ENCODE measurements around the gene GRIN2A.

The GRIN2A gene

GRCh38 chr16:10128397-10129258 is 53.6 kb downstream of the GRIN2A start:
- DNase-seq, result no peak

DNA sequence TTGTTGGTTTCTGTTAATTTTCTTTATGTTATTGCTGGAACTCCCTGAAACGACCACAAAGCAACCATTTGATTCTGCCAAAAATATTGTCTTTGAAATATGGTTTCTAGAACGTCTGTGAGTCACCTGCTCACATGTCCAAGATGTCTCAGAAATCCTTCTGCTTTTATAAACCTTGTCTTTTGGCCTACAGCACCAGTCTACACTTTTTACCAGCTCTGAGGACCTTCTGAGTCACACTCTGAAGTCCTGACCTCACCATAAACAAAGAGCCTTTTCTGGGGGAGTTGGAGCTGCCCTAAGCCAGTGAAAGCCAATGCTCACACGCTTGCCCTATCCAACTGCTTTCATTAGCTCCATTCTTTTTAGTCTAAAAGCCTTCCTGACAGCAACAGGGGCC is 55.5 kb downstream of the GRIN2A start:
- DNase-seq, result no peak

- no peak for DNase-seq
Measured at GRCh38 chr16:10123141-10123540, 59.1 kb downstream of the GRIN2A start.

- DNase-seq, result no peak
Measured at GRCh38 chr16:10122546-10122945, 59.7 kb downstream of the GRIN2A start.

DNA sequence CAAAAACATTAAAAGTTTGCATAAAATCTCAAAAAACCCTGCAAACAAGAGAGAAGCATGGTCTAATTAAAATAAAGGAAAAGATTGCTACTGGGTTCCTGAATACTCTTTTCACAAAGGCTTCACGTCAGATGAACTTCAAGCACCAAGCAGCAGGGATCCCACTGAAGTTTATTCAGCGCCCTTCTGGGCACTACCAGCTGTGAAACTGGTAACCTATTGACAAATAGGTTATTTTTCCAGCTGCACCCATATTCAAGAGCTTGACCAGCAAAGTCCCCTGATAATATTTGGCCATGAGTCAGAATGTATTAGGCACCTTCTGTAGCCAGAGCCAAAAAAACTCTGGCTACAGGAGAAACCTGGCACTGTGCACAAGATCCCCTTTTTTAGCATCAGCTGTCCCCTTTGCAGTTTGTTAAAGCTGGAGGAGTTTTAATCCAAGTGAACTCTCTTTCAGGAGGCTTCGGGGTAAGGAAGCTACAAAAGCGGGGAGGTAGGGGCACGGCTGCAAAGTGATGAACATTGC is 60.3 kb downstream of the GRIN2A start:
- no peak for DNase-seq

- no peak for DNase-seq
Measured at GRCh38 chr16:10121491-10121890, 60.7 kb downstream of the GRIN2A start.

- DNase-seq, result no peak
Measured at GRCh38 chr16:10120953-10121352, 61.3 kb downstream of the GRIN2A start.

DNA sequence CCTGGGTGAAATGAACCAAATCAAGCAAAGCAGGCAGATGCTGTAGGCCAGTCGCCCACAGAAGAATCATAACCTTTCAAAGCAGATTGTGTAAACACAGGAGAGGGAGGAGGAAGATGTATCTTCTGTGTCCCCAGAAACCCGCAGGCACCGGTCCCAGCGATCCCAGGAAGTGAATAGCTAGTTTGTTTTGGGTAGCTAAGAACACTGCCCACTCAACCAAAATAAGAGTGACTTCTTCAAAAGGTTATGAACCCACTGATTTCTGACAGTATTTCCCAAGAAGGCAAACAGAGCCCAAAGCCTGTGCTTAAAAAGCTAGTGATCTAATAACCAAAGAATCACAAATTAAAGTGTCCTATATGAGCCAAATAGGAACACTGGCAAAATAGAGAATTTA is 67.8 kb downstream of the GRIN2A start:
- DNase-seq, result no peak

DNA sequence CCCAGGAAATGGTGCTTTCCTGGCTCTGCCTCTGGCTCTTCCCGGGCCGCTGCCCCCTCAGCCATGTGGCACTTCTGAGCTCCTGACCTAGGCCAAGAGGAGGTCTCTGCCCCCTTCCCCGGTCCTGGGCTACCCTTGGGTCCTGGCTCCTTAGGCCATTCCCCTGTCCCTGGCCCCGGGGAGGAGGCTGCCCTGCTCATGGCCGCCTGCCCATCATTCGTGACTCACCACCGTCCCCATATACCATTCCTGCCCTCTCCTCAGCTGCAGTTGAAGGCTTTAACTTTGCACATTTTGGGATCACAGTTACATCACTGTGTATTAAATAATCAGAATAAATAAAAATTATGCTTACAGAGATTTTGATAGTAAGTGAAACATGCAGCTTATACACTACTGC is 69.0 kb downstream of the GRIN2A start:
- no peak for DNase-seq

DNA sequence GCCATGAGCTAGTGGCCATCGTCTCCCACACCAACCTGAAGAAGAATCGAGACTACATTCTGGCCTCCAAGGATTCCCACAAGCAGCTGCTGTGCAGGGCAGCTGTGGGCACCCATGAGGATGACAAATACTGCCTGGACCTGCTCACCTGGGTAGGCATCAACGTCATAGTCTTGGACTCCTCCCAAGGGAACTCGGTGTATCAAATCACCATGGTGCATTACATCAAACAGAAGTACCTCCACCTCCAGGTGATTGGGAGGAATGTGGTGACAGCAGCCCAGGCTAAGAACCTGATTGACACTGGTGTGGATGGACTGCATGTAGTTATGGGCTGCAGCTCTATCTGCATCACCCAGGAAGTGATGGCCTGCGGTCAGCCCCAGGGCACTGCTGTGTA is 70.2 kb downstream of the GRIN2A start:
- DNase-seq, result no peak

- DNase-seq, result no peak
Measured at GRCh38 chr16:10111156-10111761, 71.0 kb downstream of the GRIN2A start.

DNA sequence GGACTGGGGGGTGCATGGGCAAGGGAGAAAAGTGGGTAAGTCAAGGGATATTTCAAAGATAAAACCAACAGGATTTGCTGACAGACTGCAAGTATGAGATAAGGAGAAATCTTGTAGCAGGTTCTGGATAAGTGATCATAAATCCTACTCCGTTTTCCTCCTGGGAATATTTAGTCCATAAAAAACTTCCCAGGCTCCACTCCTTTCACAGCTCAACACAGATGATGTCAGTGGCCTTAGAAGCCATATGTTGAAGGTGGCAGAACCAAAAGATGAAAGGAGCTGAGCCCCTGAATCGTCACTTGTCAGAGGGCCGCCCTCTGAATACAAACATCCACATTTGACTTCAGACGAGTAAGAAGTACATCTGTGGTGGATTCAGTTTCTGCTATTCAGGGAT is 71.7 kb downstream of the GRIN2A start:
- DNase-seq, result no peak

DNA sequence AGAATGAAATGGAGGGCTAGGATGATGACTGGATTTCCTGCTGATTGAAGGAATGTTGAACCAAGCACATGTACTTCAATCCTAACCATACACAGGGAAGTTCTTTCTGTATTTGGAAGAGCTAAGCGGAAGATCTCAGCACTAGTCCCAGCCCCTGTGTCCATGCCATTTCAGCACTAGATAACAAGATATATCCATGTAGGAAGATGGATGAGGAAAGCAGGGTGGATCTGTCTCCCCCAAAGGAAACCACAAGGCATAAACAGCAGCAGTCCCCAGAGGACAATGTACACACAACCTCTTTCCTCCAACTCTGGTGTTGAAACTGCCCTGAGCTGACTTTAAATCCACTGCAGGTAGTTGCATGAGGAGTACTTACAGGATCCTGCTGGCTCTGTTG is 75.1 kb downstream of the GRIN2A start:
- no peak for DNase-seq

- no peak for DNase-seq
Measured at GRCh38 chr16:10103700-10104099, 78.5 kb downstream of the GRIN2A start.

DNA sequence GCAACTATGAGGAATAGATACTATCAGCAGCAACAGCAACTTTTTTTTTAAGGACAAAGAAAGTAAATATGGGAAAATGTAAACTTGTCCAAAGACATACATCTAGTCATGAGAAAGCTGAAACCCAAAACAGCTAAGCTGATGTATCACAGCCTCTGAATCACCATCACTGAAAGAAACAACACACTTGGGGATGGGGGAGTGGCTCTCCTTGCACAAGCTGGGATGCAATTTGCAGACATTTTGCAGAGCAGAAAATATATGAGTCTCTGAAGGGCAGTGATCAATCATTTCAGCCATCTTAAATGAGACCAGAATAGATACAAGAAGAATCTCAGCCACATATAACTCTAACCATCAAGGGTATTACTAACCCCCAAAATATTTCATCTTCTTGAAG is 79.1 kb downstream of the GRIN2A start:
- DNase-seq, result no peak

GRCh38 chr16:10100829-10101228 is 81.4 kb downstream of the GRIN2A start:
- no peak for DNase-seq

- DNase-seq, result no peak
Measured at GRCh38 chr16:10098991-10099390, 83.2 kb downstream of the GRIN2A start.

- DNase-seq, result no peak
Measured at GRCh38 chr16:10097271-10097670, 85.0 kb downstream of the GRIN2A start.

GRCh38 chr16:10093576-10093975 is 88.7 kb downstream of the GRIN2A start:
- no peak for DNase-seq

DNA sequence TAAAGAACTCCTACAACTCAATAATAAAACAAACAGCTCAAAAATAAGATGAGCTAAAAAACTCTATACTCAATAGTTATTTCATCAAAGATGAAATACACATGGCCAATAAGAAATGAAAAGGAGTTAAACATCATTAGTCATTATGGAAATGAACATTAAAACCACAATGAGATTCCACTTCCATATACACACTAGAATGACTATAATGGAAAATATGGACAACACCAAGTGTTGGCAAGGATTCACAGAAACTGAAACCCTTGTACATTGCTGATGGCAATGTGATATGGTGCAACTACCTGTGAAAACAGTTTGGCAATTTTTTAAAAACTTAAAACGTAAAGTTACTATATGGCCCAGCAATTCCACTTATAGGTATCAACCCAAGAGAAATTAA is 91.4 kb downstream of the GRIN2A start:
- no peak for DNase-seq

GRCh38 chr16:10088380-10088793 is 93.8 kb downstream of the GRIN2A start:
- no peak for DNase-seq

DNA sequence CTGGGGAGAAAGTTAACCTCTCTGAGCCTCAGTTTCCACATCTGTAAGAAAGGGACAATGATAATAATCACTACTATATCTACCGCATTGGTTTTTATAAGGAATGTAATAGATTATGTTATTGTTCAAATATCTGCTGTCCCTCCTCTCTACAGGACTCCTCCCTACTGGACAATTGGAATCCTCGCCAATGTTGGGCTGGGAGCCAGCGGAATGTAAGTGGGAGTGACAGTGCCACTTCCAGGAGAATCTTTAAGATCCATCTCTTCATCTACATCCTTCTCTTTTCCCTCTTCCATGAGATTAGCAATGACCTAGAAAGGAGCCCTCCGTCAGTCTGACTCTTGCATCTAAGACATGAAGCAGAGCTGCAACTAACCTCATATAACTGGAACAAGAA is 95.1 kb downstream of the GRIN2A start:
- no peak for DNase-seq

GRCh38 chr16:10086620-10087019 is 95.6 kb downstream of the GRIN2A start:
- DNase-seq, result no peak

DNA sequence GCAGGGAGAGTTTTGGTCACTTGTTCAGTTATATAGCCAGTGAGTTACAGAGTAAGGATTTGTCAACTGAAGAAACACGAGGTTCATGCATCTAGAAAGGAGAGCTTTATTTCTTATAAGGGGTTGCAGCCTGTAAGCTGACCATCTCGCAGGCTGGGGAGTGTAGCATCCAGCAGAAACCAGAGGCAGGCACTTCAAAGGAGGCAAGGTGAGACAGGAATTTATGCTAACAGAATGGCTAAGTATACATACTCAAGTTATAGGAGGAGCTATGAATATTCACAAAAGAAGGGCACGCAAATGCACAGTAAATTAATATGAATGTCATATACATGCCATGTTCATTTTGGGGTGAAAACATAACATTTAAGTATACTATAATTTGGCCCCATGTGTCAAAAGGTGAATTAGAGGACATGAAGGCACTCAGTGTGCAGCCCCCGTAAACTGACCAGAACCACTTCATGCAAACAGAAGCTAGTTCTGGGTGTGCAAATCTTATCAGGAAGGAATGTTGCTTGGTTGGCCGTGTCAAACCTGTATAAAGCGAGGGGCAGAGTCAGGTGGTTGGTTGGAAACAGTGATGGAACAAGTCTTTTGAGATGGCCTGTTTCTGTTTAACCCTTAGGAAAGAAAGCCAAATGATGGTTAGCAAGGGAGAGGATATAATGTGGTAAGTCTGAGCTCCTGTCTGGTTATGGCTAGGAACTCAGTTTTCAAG is 97.0 kb downstream of the GRIN2A start:
- no peak for DNase-seq
